ENCODE data around the gene PRRC2A.

PRRC2A gene

GRCh38 chr6:31669676-31670075 lies 49.2 kb downstream of the PRRC2A start, which contains the start of gene LY6G5B:
TSS of gene LY6G5B (plus strand) at chr6:31669976. CDS start at chr6:31670951, 975 bp downstream.
- no peak for DNase-seq

- DNase-seq = no peak
Measured at GRCh38 chr6:31676322-31676903, 55.9 kb downstream of the PRRC2A start.

- no peak for DNase-seq
Measured at GRCh38 chr6:31676904-31677303, 56.4 kb downstream of the PRRC2A start.

GRCh38 chr6:31677955-31678354 lies 57.4 kb downstream of the PRRC2A start:
- no peak for DNase-seq

GRCh38 chr6:31680226-31681134 lies 60.0 kb downstream of the PRRC2A start, which contains the start of gene LY6G5C:
TSS of gene LY6G5C (minus strand) at chr6:31681067. CDS start at chr6:31680373, 694 bp downstream.
- peak; percentile 43 for DNase-seq

- no peak for DNase-seq
Measured at GRCh38 chr6:31681135-31681671, 60.7 kb downstream of the PRRC2A start.

GRCh38 chr6:31683591-31683990 lies 63.1 kb downstream of the PRRC2A start:
- DNase-seq = no peak

GRCh38 chr6:31686483-31686882 lies 66.0 kb downstream of the PRRC2A start:
- no peak for DNase-seq

- DNase-seq = no peak
Measured at GRCh38 chr6:31687321-31687720, 66.8 kb downstream of the PRRC2A start.

All from activated CD4-positive, alpha-beta T cell treated with anti-CD3 and anti-CD28 coated beads for 1 hour (primary cell).